Tibial artery (tissue), 4 donors: ENCODE results near the gene C2orf15.
"Not testable (repeated sequence)": the region's sequence is repeated elsewhere in the genome, so short reads cannot be mapped to it uniquely, and the experiment has no call there.

Experiments
- DNase-seq, 2 donors: peaks; one replicate each; pipeline ENCODE4 v3.0.0-alpha.2; 2019
- H3K27ac ChIP-seq, 2 donors: fragments of 200-600 bp; sonication (generic) in 1 of 2; 1 replicate in 1 of 2; 2 replicates in 1 of 2; pipeline ENCODE4 v1.5.1; 2018 to 2019; ENCODE audit warnings: mild to moderate bottlenecking in 1 of 2
- H3K27me3 ChIP-seq, 2 donors: fragments of 200-600 bp; sonication (generic) in 1 of 2; one replicate each; pipeline versions ENCODE4 v1.5.1 to v1.6.0; 2016 to 2019
- H3K36me3 ChIP-seq, 3 donors: fragments of 200-600 bp; sonication (generic) in 2 of 3; one replicate each; pipeline ENCODE4 v1.5.1; 2016 to 2019; ENCODE audit warnings: mild to moderate bottlenecking in 2 of 3
- H3K4me1 ChIP-seq, 4 donors: fragments of 200-600 bp; sonication (generic) in 2 of 4; 1 replicate in 3 of 4; 2 replicates in 1 of 4; pipeline ENCODE4 v1.5.1; 2016 to 2019
- H3K4me3 ChIP-seq, 2 donors: fragments of 200-600 bp; sonication (generic) in 1 of 2; 1 replicate in 1 of 2; 2 replicates in 1 of 2; pipeline ENCODE4 v1.5.1; 2018 to 2019; ENCODE audit warnings: mild to moderate bottlenecking in 2 of 2
- H3K9me3 ChIP-seq, 3 donors: fragments of 200-600 bp; sonication (generic) in 1 of 3; one replicate each; pipeline ENCODE4 v1.5.1; 2016 to 2019
- CTCF ChIP-seq, 2 experiments: fragments of 200-600 bp in 1 of 2; fragments of 450-650 bp in 1 of 2; IDR thresholded peaks; one replicate each; pipeline ENCODE4 v1.5.1; 2017 to 2019; ENCODE audit warnings: antibody characterized with exemption in 2 of 2, mild to moderate bottlenecking in 1 of 2, moderate library complexity in 1 of 2
- intact Hi-C: fragments of 100-400 bp; cut with DNase I; formaldehyde crosslinking; loops from one replicate; pipeline ENCODE4 v1.15.0; 2023; ENCODE audit warnings: low total_unique reads

Gene C2orf15

GRCh38 chr2:99111236-99111635 is 30.3 kb upstream of the C2orf15 start:
- H3K36me3 ChIP-seq, result no peaks in the 10 kb centered on the region
- no peak overlapping the region for H3K27ac ChIP-seq
- DNase-seq, result no peak
- no peaks in the 10 kb centered on the region for H3K9me3 ChIP-seq
- no peaks in the 10 kb centered on the region for H3K27me3 ChIP-seq
- H3K4me3 ChIP-seq, result no peak overlapping the region
- H3K4me1 ChIP-seq, result no peaks in the 10 kb centered on the region
- intact Hi-C loops, result no loop called here
- TF ChIP-seq CTCF (IDR thresholded peaks at IDR 0.05), result no peak

- H3K4me3 ChIP-seq, result no peak overlapping the region
- intact Hi-C loops, result no loop called here
- no peak overlapping the region for H3K27ac ChIP-seq
- H3K27me3 ChIP-seq, result no peaks in the 10 kb centered on the region
- DNase-seq, result no peak
- H3K4me1 ChIP-seq, result no peaks in the 10 kb centered on the region
- no peak for TF ChIP-seq CTCF (IDR thresholded peaks at IDR 0.05)
- H3K9me3 ChIP-seq, result no peaks in the 10 kb centered on the region
- no peaks in the 10 kb centered on the region for H3K36me3 ChIP-seq
These were observed 29.6 kb upstream of the C2orf15 start for GRCh38 chr2:99111945-99112344.

- no peaks in the 10 kb centered on the region for H3K9me3 ChIP-seq
- intact Hi-C loops, result no loop called here
- no peak overlapping the region for H3K4me3 ChIP-seq
- H3K4me1 ChIP-seq, result no peaks in the 10 kb centered on the region
- H3K27ac ChIP-seq, result no peak overlapping the region
- H3K36me3 ChIP-seq, result no peaks in the 10 kb centered on the region
- no peaks in the 10 kb centered on the region for H3K27me3 ChIP-seq
- no peak for DNase-seq
- no peak for TF ChIP-seq CTCF (IDR thresholded peaks at IDR 0.05)
These were observed 28.9 kb upstream of the C2orf15 start for GRCh38 chr2:99112617-99113016.

- no peaks in the 10 kb centered on the region for H3K4me1 ChIP-seq
- DNase-seq, result no peak
- no peak overlapping the region for H3K27ac ChIP-seq
- peaks cover 8 to 20% (median 16%) of the 10 kb centered on the region in 3 donors for H3K36me3 ChIP-seq
- no peak for TF ChIP-seq CTCF (IDR thresholded peaks at IDR 0.05)
- H3K9me3 ChIP-seq, result peaks cover 0 to 85% (median 56%) of the 10 kb centered on the region in 3 donors
- no peak overlapping the region for H3K4me3 ChIP-seq
- intact Hi-C loops, result no loop called here
- H3K27me3 ChIP-seq, result no peaks in the 10 kb centered on the region
These were observed 13.5 kb upstream of the C2orf15 start for GRCh38 chr2:99127981-99128380.

GRCh38 chr2:99135044-99135556 is 6.4 kb upstream of the C2orf15 start:
- DNase-seq, H3K36me3 ChIP-seq, H3K4me1 ChIP-seq, H3K27ac ChIP-seq, H3K4me3 ChIP-seq, H3K27me3 ChIP-seq, intact Hi-C loops: not testable (repeated sequence)
- H3K9me3 ChIP-seq, result peaks cover 0 to 42% (median 14%) of the 10 kb centered on the region in 3 donors

- no peak overlapping the region for H3K4me3 ChIP-seq
- H3K27me3 ChIP-seq, result no peaks in the 10 kb centered on the region
- no peak for DNase-seq
- no peak for TF ChIP-seq CTCF (IDR thresholded peaks at IDR 0.05)
- no peaks in the 10 kb centered on the region for H3K36me3 ChIP-seq
- intact Hi-C loops, result no loop called here
- peaks cover 0 to 7% (median 4%) of the 10 kb centered on the region in 4 donors for H3K4me1 ChIP-seq
- no peak overlapping the region for H3K27ac ChIP-seq
- H3K9me3 ChIP-seq, result peaks cover 0 to 3% (median 0%) of the 10 kb centered on the region in 3 donors
These were observed 2.5 kb upstream of the C2orf15 start for GRCh38 chr2:99139003-99139402.
